Loucy (cell line): ENCODE measurements around the gene PTGES.

Source experiments
- H2AFZ ChIP-seq: fragments of 200-600 bp; sonication (generic); 2 replicates; pipeline ENCODE4 v1.6.0; 2016; ENCODE audit warnings: antibody characterized with exemption, mild to moderate bottlenecking, low read length, moderate library complexity
- H3F3A ChIP-seq: fragments of 200-600 bp; 2 replicates; pipeline ENCODE4 v1.6.0; 2016; ENCODE audit warnings: antibody characterized with exemption, low read depth, mild to moderate bottlenecking
- H3K27me3 ChIP-seq: fragments of 200-600 bp; sonication (generic); 2 replicates; pipeline ENCODE4 v1.6.1; 2014; ENCODE audit warnings: low read length, mild to moderate bottlenecking; ENCODE audit not compliant: insufficient read depth, poor library complexity, severe bottlenecking
- H3K36me3 ChIP-seq: fragments of 200-600 bp; sonication (generic); 2 replicates; pipeline ENCODE4 v1.6.1; 2016; ENCODE audit warnings: low read length; ENCODE audit not compliant: insufficient read depth
- H3K4me1 ChIP-seq: fragments of 200-600 bp; sonication (generic); 2 replicates; pipeline ENCODE4 v1.5.1; 2014; ENCODE audit warnings: low read length, mild to moderate bottlenecking; ENCODE audit not compliant: insufficient read depth, poor library complexity, severe bottlenecking
- H3K4me2 ChIP-seq: fragments of 200-600 bp; sonication (generic); 2 replicates; pipeline ENCODE4 v1.6.0; 2014; ENCODE audit warnings: antibody characterized with exemption, low read length, low read depth, mild to moderate bottlenecking; ENCODE audit not compliant: poor library complexity, severe bottlenecking
- H3K4me3 ChIP-seq: fragments of 200-600 bp; sonication (generic); 2 replicates; pipeline ENCODE4 v1.5.1; 2014; ENCODE audit warnings: low read length, mild to moderate bottlenecking, mixed read lengths; ENCODE audit not compliant: poor library complexity, severe bottlenecking
- H3K79me2 ChIP-seq: fragments of 200-600 bp; sonication (generic); 2 replicates; pipeline ENCODE4 v1.6.1; 2014; ENCODE audit warnings: low read length; ENCODE audit not compliant: insufficient read depth
- H3K9ac ChIP-seq: fragments of 200-600 bp; sonication (generic); 2 replicates; pipeline ENCODE4 v1.6.0; 2014; ENCODE audit warnings: mild to moderate bottlenecking, low read depth, low read length, moderate library complexity; ENCODE audit not compliant: poor library complexity, severe bottlenecking
- H3K9me2 ChIP-seq: fragments of 200-600 bp; sonication (generic); replicated peaks from 2 replicates; pipeline ENCODE4 v1.6.1; 2016; ENCODE audit warnings: low read depth, low read length, mixed read lengths
- H3K9me3 ChIP-seq: fragments of 200-600 bp; sonication (generic); 2 replicates; pipeline ENCODE4 v1.6.1; 2014; ENCODE audit warnings: mild to moderate bottlenecking, antibody characterized with exemption, low read length, low read depth; ENCODE audit not compliant: insufficient read depth
- H4K20me1 ChIP-seq: fragments of 200-600 bp; sonication (generic); 2 replicates; pipeline ENCODE4 v1.6.0; 2014; ENCODE audit warnings: antibody characterized with exemption, low read length, mild to moderate bottlenecking; ENCODE audit not compliant: insufficient read depth, poor library complexity, severe bottlenecking
- EZH2phosphoT487 ChIP-seq: fragments of 200-600 bp; IDR thresholded peaks from 2 replicates; pipeline ENCODE4 v1.6.1; 2018; ENCODE audit warnings: antibody characterized with exemption, mild to moderate bottlenecking, moderate library complexity, borderline replicate concordance
- TF ChIP-seq, protein P1 (sequence below): fragments of 200-600 bp; sonication (generic); conservative IDR thresholded peaks from 2 replicates; pipeline ENCODE4 v1.5.1; 2014; ENCODE audit warnings: mild to moderate bottlenecking, antibody characterized with exemption, low read length

PTGES gene

DNA sequence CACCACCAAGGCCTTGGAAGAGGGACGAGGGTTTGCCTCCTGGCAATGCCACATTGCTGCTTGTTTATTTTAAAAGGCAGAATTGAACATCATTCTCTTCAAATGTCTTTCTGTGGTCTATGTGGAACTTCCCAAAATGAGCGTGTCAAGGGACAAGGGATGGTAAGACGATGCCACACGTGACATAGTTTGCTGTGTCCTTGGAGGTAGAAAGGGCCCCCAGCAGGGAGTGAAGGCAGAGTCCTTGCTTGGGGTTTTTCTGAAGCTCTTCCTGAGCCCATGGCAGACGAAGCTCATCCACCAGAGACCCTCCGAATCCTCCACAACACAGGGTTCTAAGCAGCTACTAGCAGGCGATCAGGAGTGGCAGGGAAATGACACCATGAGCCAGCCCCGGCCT lies 59.1 kb downstream of the PTGES start:
- no peaks in the 10 kb centered on the region for H3K9me2 ChIP-seq
- H3F3A ChIP-seq = no peaks in the 10 kb centered on the region
- H3K9ac ChIP-seq = no peak overlapping the region
- no peak overlapping the region for H2AFZ ChIP-seq
- H3K4me1 ChIP-seq = no peaks in the 10 kb centered on the region
- TF ChIP-seq, protein P1, sequence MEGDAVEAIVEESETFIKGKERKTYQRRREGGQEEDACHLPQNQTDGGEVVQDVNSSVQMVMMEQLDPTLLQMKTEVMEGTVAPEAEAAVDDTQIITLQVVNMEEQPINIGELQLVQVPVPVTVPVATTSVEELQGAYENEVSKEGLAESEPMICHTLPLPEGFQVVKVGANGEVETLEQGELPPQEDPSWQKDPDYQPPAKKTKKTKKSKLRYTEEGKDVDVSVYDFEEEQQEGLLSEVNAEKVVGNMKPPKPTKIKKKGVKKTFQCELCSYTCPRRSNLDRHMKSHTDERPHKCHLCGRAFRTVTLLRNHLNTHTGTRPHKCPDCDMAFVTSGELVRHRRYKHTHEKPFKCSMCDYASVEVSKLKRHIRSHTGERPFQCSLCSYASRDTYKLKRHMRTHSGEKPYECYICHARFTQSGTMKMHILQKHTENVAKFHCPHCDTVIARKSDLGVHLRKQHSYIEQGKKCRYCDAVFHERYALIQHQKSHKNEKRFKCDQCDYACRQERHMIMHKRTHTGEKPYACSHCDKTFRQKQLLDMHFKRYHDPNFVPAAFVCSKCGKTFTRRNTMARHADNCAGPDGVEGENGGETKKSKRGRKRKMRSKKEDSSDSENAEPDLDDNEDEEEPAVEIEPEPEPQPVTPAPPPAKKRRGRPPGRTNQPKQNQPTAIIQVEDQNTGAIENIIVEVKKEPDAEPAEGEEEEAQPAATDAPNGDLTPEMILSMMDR = no peak
- TF ChIP-seq EZH2phosphoT487 = no peak
- no peaks in the 10 kb centered on the region for H4K20me1 ChIP-seq
- no peaks in the 10 kb centered on the region for H3K27me3 ChIP-seq
- no peaks in the 10 kb centered on the region for H3K79me2 ChIP-seq
- no peaks in the 10 kb centered on the region for H3K9me3 ChIP-seq
- H3K4me3 ChIP-seq = no peak overlapping the region
- no peaks in the 10 kb centered on the region for H3K36me3 ChIP-seq
- no peak overlapping the region for H3K4me2 ChIP-seq

DNA sequence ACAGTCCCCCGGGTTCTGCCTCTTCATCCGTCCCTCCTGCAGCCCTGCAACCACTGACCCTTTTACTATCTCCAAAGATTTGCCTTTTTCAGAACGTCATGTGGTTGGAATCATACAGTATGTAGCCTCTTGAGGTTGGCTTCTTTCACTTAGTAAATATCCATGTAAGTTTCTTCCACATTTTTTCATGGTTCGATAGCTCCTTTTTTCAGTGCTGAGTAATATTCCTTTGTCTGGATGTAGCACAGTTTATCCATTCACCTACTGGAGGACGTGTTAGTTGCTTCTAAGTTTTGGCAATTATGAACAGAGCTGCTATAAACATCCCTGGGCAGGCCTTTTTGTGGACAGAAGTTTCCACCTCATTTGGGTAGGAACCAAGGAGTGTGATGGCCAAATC lies 60.3 kb downstream of the PTGES start:
- H4K20me1 ChIP-seq = no peaks in the 10 kb centered on the region
- no peaks in the 10 kb centered on the region for H3K36me3 ChIP-seq
- TF ChIP-seq, protein P1 = no peak
- TF ChIP-seq EZH2phosphoT487 = no peak

More for the DNA sequence above, 60.3 kb downstream of the PTGES start:
- Histone ChIP-seq H3K79me2 (no peaks in the 10 kb centered on the region), H3K9me3 (no peaks in the 10 kb centered on the region), H3K4me1 (no peaks in the 10 kb centered on the region), H3F3A (no peaks in the 10 kb centered on the region), H2AFZ (no peak overlapping the region), H3K4me2 (no peak overlapping the region), H3K4me3 (no peak overlapping the region), H3K9ac (no peak overlapping the region), H3K27me3 (no peaks in the 10 kb centered on the region), H3K9me2 (no peaks in the 10 kb centered on the region)
